Adrenal gland (tissue), 12 donors: Measurements from ENCODE around the gene COX7A2. TPM values are rescaled to one million over a fixed set of nuclear protein-coding genes. Genes with fewer than 3 reads are reported as not detected.

Experiments
- DNase-seq, 7 donors: peaks; one replicate each; pipeline ENCODE4 v3.0.0-alpha.2; 2019 to 2020
- H3K27ac ChIP-seq, 5 donors: fragments of 200-600 bp; sonication (generic) in 4 of 5; 1 replicate in 3 of 5; 2 replicates in 2 of 5; pipeline versions ENCODE4 v1.5.1 to v1.8.0; 2016 to 2020; ENCODE audit warnings: mild to moderate bottlenecking in 1 of 5
- H3K27me3 ChIP-seq: fragments of 200-600 bp; 2 replicates; pipeline ENCODE4 v1.8.0; 2021
- H3K36me3 ChIP-seq, 2 donors: fragments of 200-600 bp; replicated peaks in 1 of 2; 1 replicate in 1 of 2; 2 replicates in 1 of 2; pipeline versions ENCODE4 v1.5.1 to v1.8.0; 2018 to 2022
- H3K4me1 ChIP-seq, 2 donors: fragments of 200-600 bp; replicated peaks in 1 of 2; 1 replicate in 1 of 2; 2 replicates in 1 of 2; pipeline versions ENCODE4 v1.5.1 to v1.8.0; 2018 to 2021
- H3K4me3 ChIP-seq, 4 donors: fragments of 200-600 bp; sonication (generic) in 3 of 4; one replicate each; pipeline ENCODE4 v1.5.1; 2016 to 2018
- H3K9me3 ChIP-seq, 3 donors: fragments of 200-600 bp; sonication (generic) in 1 of 3; replicated peaks in 1 of 3; 1 replicate in 2 of 3; 2 replicates in 1 of 3; pipeline versions ENCODE4 v1.5.1 to v1.8.0; 2016 to 2021
- POLR2A ChIP-seq, 2 donors: fragments of 450-650 bp; IDR thresholded peaks; one replicate each; pipeline ENCODE4 v1.6.1; 2017; ENCODE audit warnings: antibody characterized with exemption in 2 of 2, mild to moderate bottlenecking in 2 of 2, moderate library complexity in 1 of 2
- WGBS, 4 donors: extraction: QIAGEN DNeasy Blood & Tissue Kit in 2 of 4; methylation state at CpG; one replicate each; pipeline versions ENCODE4 v1.1.5 to v1.1.7; 2013 to 2017; 5-methylcytosine and 5-hydroxymethylcytosine counted together
- intact Hi-C, 2 donors: fragments of 100-400 bp; cut with DNase I; formaldehyde crosslinking; loops; one replicate each; pipeline versions ENCODE4 v1.14.1 to v1.15.0; 2022 to 2023
- polyA plus RNA-seq, 3 donors: library from polyadenylated mRNA; stranded (reverse); fragments of 200-250 nt in 2 of 3; fragments of 350-450 nt in 1 of 3; fragmentation: Illumina TruSeq in 1 of 3; extraction: RNeasy Lipid Tissue Mini Kit (QIAGEN cat#74804) in 1 of 3; gene quantifications; one replicate each; pipeline ENCODE4 v1.2.3, GENCODE V29; 2013 to 2014
- total RNA-seq, 9 donors: library from RNA; depleted of rRNA in 4 of 9; stranded (reverse); fragments of >200 nt in 4 of 9; fragments of 120-200 nt in 1 of 9; fragmentation: NEBNext Ultra II Directional in 1 of 9; extraction: Animal tissue kit (Norgen Biotek cat#: 25700) in 1 of 9; gene quantifications; one replicate each; pipeline versions ENCODE4 v1.1.0 to v1.2.4, GENCODE V29; 2013 to 2023
- TF ChIP-seq, protein P1 (sequence below), 6 experiments: fragments of 450-650 bp in 4 of 6; fragments of 200-600 bp in 2 of 6; sonication (generic) in 1 of 6; IDR thresholded peaks; 1 replicate in 5 of 6; 2 replicates in 1 of 6; pipeline versions ENCODE4 v1.5.1 to v1.8.0; 2016 to 2021; ENCODE audit warnings: antibody characterized with exemption in 6 of 6, mild to moderate bottlenecking in 2 of 6, moderate library complexity in 1 of 6
- donor health status: healthy with polysubstance abuse.
- donor health status: Bipolar disorder and iron deficiency.
- donor health status: DM: yes; HTN: yes; CAD: no.
- donor health status: DM: no; HTN: no; CAD: no.
- donor health status: DM: no; HTN: no; CAD: no.
- donor health status: DM: yes; HTN: yes; CAD: no.

Gene COX7A2
- total and polyA plus RNA-seq, 12 donors, result 150 to 675 (median 336) TPM

DNA sequence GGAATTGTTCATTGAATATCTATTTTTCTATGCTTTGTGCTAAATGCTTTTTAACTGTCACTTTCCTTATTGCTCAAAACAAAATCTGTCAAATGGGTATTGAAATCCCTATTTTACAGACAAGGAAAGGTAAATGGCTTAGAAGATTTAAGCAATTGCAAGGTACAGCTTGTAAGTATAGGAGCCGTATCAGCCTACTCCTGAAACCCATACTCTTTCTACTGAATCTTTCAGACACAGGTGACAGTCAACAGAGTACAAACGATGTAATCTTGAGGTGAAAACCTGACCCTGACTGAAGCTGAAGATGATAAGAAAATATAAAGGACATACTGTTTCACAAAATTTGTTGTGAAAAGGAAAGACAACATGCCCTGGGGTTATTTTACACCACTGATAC, 7.0 kb upstream of the COX7A2 start:
- 69 to 93% (median 83%) methylated on average over 2 of the region's 2 CpGs for WGBS, 4 donors

DNA sequence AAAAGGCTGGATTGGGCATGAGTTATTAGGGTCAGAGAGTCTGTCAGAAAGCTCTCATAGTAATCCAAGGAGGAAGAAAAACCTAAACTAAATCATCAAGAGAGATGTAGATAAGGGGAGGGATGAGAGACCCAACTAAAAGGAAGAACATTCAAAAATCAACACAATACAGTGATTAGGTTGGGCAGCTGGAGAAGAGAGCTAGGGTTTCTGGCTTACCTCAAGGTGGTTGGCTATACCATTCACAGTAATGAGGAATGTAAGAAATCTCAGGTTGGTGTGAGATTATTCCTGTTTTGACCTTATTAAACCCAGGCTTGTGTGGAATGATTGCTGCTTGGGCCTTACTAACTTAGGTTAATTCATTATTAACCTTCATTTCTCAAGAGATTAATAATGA, 6.2 kb upstream of the COX7A2 start:
- no peak for TF ChIP-seq POLR2A (IDR thresholded peaks at IDR 0.05)
- TF ChIP-seq, protein P1, sequence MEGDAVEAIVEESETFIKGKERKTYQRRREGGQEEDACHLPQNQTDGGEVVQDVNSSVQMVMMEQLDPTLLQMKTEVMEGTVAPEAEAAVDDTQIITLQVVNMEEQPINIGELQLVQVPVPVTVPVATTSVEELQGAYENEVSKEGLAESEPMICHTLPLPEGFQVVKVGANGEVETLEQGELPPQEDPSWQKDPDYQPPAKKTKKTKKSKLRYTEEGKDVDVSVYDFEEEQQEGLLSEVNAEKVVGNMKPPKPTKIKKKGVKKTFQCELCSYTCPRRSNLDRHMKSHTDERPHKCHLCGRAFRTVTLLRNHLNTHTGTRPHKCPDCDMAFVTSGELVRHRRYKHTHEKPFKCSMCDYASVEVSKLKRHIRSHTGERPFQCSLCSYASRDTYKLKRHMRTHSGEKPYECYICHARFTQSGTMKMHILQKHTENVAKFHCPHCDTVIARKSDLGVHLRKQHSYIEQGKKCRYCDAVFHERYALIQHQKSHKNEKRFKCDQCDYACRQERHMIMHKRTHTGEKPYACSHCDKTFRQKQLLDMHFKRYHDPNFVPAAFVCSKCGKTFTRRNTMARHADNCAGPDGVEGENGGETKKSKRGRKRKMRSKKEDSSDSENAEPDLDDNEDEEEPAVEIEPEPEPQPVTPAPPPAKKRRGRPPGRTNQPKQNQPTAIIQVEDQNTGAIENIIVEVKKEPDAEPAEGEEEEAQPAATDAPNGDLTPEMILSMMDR (IDR thresholded peaks at IDR 0.05), result no peak
- intact Hi-C loops, result no loop called here
- no peaks in the 10 kb centered on the region for H3K27me3 ChIP-seq
- no peaks in the 10 kb centered on the region for H3K36me3 ChIP-seq
- H3K4me1 ChIP-seq, result peaks cover 0 to under 1% of the 10 kb centered on the region in 2 donors
- no peak for DNase-seq
- no peak overlapping the region for H3K4me3 ChIP-seq
- no peaks in the 10 kb centered on the region for H3K9me3 ChIP-seq
- no peak overlapping the region for H3K27ac ChIP-seq

More for the DNA sequence above, 7.0 kb upstream of the COX7A2 start:
- Histone ChIP-seq H3K9me3 (no peaks in the 10 kb centered on the region), H3K4me3 (no peak overlapping the region), H3K4me1 (no peaks in the 10 kb centered on the region), H3K27me3 (no peaks in the 10 kb centered on the region), H3K36me3 (no peaks in the 10 kb centered on the region), H3K27ac (no peak overlapping the region)
- TF ChIP-seq POLR2A (IDR thresholded peaks at IDR 0.05), result no peak
- TF ChIP-seq, protein P1 (IDR thresholded peaks at IDR 0.05), result no peak
- DNase-seq, result no peak
- intact Hi-C loops, result no loop called here

DNA sequence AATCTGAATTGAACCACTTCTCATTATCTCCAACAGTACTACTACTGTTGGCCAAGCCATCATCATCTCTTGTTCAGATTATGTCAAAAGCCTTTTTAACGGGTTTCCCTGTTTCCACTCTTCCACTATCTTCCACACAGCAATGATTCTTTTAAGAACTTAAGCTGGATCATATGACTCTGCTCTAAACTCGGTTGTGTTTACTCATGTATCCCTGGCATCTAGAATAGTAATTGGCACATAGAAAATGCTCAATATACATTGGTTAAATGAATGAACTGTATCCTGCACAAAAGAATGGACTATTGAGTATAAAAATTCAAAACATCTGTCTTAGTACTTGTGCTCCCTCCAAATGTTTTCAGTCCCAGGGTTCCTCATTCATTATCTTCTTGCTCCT, 2.8 kb upstream of the COX7A2 start:
- H3K27me3 ChIP-seq, result no peaks in the 10 kb centered on the region
- H3K9me3 ChIP-seq, result no peaks in the 10 kb centered on the region
- no peak for DNase-seq
- H3K27ac ChIP-seq, result no peak overlapping the region
- H3K36me3 ChIP-seq, result no peaks in the 10 kb centered on the region
- WGBS, 4 donors, result 58 to 69% (median 66%) methylated on average over 2 of the region's 2 CpGs
- H3K4me3 ChIP-seq, result no peak overlapping the region
- TF ChIP-seq POLR2A (IDR thresholded peaks at IDR 0.05), result no peak
- TF ChIP-seq, protein P1 (IDR thresholded peaks at IDR 0.05), result no peak
- intact Hi-C loops, result no loop called here
- H3K4me1 ChIP-seq, result peaks cover 3 to 22% of the 10 kb centered on the region in 2 donors

DNA sequence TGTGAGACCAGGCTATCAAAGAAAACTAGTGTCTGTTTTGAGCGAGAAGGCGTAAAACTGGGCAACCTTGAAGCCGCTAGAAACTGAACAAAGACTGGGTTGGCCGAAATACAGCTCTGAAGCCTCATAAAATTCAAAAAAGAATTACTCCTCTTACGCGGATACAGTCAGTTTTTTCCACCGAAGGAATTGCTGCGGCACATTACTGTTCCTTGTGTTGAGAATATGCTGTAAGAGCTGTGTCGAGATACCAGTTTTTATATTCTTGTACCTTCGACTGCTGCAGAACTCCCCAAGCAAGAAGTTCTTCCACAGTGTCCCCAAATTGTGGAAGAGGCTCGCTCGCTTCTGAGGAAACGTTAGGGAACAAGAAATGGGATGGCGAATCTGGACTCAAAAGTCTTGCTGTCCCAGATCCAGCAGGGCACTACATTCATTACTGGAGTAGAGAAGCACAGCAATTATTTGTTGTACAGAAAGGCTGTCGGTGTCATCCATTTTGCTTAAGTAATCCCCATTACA, 523 bp upstream of the COX7A2 start:
- peak in 2 of 7 donors; percentile 8 to 19 for DNase-seq
- intact Hi-C loops, result no loop called here
- TF ChIP-seq, protein P1 (IDR thresholded peaks at IDR 0.05), result no peak
- TF ChIP-seq POLR2A (IDR thresholded peaks at IDR 0.05), result peak in 1 of 2 donors; percentile 11
- Histone ChIP-seq H3K36me3 (peaks cover 0 to 11% of the 10 kb centered on the region in 2 donors), H3K27ac (peak overlapping the region; percentile 51 to 98 (median 90)), H3K27me3 (no peaks in the 10 kb centered on the region), H3K4me1 (peaks cover 6 to 27% of the 10 kb centered on the region in 2 donors), H3K9me3 (no peaks in the 10 kb centered on the region), H3K4me3 (peak overlapping the region in 3 of 4 donors; percentile 80 to 96 (median 85))
- 15 to 23% (median 18%) methylated on average over 15 of the region's 15 CpGs for WGBS, 4 donors
